Measurements from ENCODE around the gene AGMO.

The AGMO gene

DNA sequence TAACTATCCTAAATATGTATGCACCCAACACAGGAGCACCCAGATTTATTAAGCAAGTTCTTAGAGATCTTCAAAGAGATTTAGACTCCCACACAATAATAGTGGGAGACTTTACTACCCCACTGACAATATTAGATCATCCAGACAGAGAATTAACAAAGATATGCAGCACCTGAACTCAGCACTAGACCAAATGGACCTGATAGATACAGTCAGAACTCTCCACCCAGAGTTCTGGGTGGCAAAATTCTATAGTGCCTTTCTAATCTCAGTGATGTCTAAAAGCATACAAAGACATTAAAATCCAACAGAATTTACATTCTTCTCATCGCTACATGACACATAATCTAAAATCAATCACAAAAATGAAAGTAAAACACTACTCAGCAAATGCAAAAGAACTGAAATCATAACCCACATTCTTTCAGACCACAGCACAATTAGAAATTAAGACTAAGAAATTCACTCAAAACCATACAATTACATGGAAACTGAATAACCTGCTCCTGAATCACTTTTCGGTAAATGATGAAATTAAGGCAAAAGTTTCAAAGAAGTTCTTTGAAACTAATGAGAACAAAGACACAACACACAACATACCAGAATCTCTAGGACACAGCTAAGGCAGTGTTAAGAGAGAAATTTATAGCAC lies 183.2 kb downstream of the AGMO start:
- peak; percentile 46 for DNase-seq

DNA sequence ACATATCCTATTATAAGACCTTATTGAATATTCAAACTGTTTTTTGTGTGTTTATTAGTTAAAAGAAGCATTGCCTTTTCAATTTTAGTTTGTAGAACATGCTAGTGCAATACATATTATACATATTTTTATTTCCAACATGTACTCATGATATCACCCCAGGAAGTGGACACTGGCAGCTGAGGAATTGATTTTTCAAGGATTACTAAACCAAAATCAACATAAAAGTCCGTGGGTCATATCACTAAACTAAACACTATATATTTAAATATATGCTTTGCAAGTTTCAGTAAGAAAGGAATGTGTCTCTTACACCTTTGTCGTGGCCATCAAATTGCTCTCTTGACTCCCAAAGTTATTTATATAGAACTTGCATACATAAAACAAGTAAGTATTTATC lies 185.2 kb downstream of the AGMO start:
- no peak for DNase-seq

DNA sequence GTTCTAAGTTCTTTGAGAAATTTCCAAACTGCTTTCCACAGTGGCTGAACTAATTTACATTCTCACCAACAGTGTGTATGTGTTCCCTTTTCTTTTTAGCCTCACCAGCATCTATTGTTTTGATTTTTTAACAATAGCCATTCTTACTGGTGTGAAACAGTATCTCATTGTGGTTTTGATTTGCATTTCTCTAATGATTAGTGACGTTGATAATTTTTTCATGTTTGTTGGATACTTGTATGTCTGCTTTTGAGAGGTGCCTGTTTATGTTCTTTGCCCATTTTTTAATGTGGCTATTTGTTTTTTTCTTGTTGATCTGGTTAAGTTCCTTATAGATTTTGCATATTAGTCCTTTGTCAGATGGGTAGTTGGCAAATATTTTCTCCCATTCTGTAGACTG lies 191.4 kb downstream of the AGMO start:
- DNase-seq: no peak

DNA sequence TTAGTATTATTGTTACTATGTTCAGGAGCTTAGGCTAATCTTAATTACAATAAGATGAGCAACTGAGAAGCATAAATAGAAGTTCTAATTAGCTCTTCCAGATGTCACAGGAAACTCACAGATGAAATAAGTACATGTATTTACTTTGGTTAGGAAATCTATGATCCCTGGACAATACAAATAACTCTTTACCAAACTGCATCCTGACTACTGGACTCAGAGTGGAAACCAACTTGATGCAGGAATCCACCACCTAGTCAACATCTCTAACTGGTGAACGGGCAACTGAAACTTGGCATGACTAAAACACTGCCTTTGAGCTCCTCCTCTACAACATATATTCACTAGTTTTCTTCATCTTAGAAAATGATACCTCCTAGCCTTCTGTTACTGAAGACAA lies 193.2 kb downstream of the AGMO start:
- DNase-seq: no peak

DNA sequence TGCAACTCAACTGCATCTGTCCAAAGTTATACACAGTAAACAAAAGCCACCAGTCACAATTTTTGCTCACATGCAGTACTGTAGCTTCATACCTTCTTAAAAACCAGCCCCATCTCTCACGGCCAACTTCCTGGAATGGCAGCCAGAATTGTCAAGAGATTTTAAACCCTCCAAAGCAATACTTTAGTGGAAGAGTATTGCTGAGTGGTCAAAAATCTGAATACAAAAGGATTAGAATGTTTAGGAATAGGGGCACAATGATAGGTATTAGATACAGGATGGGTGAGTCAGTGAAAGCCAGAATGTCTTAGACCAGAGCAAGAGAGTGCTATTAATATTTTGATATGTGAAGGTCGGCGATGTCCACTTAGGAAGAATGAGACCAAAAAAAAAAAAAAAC lies 193.9 kb downstream of the AGMO start:
- no peak for DNase-seq

DNA sequence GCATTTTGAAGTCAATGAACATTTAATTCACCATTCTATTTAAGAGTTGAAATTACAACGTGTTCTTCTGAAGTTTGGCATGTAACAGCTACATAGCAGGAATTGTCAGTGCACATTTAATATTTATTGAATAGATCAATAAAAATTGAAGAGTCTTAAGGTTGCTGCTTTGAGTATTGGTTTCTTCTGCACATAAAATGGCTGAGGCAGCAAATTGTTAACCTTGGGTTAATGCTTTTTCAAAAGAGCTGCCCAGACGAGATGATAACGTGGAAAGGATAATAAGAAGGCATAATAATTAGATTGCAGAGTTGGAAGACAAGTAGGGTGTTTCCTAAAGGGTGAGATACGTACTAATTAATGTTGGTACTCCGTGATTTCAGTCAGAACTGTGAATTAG lies 203.7 kb downstream of the AGMO start:
- no peak for DNase-seq

DNA sequence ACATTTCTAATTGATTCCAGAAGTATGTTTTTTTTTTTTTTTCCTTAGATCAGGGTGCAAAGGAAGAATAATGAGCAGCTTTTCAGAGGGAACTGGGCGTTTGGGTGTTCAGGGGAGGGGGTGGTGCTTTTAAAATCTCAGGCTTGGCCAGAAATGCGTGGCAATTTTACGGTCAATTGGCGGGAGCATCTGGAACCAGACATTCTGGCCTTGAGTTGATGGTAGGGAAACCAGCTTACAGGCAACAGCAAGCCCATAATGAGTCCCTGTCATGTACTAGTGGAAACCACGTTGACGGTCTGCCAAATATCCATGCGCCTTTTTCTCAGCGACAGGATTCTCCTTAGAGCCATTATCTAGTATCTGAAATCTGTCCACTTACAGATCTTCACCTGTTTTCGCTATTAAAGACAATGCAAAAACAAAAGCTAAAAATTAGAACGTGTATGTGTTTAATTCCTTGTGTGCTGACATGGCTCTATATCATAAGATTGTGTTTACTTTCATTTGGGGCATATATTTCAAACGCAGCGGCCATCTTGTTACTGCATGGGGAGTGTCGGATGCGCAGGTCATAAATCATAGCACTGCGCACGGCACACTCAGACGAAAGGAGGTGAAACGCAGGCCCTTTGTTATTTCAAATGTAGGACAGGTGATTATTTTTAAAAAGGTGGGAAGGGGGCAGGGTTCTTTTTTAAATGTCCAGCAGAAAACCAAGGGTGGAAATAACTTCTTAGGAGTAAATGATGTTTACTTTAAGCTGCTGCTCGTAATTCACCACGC lies 209.2 kb downstream of the AGMO start:
- DNase-seq: no peak

DNA sequence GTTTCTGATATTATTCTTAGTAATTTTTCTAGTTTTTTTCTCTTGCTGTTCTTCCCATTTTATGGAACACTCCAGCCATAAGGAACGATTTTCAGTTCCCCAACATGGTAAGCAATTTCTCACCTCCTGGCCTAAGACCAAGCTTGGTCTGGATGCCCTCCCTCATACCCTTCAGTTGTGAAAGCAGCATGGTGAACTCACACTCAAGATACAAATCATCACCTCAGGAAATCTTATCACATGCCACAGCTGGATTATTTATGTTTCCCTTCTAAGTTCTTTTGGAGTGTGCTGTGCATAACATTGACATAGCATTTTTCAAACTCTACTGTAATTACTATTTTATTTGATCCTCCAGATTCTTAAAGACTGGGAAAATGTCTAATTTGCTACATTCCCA lies 216.6 kb downstream of the AGMO start:
- DNase-seq: no peak

DNA sequence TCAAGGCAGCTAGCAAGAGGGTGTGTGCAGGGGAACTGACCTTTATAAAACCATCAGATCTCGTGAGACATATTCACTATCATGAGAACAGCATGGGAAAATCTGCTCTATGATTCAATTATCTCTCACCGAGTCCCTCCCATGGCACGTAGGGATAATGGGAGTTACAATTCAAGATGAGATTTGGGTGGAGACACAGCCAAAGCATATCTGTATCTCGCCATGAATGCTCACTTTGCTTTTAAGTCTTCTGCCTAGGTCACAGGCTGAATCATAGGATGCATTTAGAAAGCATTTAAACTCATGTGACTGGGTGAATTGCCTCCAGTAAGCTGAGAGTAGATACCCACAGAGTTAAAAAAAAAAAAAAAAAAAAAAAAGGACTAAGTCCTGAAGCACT lies 220.0 kb downstream of the AGMO start:
- no peak for DNase-seq

DNA sequence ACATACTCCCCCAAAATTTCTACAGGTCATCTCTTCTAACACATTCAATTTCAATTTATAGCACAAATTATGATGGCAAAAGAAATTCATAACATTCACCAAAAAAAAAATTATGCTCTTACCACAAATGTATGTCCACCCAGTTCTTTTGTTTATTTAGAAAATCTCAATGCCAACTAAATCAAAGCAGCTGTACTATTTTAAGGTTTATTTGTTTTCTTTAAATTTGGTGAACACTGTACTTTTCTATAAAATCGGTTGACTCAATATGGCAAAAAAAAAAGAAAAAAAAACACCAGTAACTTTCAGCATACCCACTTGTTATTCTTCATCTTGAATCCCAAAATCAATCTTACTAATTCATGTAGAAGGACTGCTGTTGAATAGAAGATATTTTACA lies 225.7 kb downstream of the AGMO start:
- DNase-seq: no peak

DNA sequence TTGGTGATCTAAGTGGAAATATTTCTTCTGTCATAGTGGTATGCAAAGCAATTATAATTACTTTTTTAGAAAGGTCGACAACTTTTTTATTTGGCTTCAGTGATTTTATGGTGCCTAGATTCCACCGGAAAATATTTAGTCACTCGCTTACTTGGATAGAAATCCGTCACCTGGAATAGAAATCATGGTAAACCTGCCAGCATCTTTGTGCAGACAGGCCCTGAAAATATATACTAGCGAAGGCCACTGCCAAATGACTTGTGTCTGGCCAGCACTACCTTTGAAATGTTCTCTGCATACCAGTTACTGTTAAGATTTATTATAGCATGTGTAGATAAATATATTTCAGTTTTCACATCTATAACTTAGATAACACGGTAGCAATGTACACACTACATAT lies 226.4 kb downstream of the AGMO start:
- no peak for DNase-seq

DNA sequence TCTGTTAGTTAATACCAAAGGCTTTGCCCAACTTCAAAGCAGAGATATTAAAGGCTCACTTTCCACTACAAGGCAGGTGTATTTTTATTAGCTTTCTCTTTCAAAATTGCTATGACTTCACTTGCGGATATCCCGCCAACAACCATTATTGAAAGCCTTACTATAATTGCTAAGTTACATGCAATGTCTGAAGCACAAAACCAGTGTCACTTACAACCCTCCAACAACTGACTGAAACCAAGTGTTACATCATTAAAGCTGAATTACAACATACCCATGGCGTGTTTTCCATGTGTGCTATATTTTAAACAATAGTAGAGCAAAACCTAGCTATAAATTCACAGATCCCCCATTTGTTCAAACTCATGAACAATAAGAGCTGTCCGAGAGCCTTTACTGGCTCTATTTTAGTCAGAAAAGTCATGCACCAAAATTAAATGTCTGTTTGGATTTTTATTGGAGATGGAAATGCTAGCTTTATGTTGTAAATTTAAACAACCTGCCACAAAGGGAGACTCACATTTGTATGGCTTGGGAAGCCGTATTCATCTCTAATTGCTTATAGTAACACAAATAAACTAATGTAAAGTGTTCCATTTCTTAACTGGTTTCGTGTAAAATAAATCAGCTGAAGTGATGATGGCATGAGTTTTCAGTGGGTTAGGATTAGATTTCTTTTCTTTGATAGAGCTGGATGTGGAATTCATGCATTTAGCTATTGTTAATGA lies 227.1 kb downstream of the AGMO start:
- DNase-seq: no peak

DNA sequence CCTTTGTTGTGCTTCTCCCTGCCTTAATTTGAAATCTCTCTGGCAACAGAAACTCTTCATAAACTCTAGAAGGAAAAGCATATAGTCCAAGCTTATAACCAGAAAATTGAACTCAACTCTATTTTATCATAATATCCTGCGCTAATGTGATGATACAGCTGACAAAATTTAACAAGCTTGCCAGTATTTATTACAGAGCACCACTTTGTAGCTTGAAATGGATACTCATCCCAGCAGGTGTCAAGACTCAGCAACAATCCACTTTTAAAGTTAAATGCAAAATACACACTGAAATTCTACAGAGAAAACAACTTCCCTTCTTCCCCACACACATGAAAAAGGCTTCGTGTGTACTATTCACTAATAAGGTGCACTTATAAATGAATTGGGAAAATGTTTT lies 228.9 kb downstream of the AGMO start:
- no peak for DNase-seq

DNA sequence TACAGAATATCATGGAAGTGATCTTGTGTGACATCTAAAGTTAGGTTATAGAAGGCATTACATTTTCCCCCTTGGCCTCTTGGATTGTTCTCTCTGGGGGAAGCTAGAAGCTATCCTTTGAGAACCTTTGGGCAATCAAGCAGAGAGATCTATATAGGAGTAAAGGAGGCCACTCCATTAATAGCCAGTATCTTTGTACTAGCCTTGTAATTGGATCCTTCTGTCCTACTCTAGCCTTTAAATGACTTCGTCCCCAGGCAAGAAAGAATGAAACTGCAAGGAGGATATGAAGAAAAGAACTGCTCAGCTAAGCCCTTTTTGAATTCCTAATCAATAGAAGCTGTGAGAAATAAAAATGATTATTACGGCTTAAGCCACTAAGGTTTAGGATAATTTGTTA lies 230.9 kb downstream of the AGMO start:
- no peak for DNase-seq

DNA sequence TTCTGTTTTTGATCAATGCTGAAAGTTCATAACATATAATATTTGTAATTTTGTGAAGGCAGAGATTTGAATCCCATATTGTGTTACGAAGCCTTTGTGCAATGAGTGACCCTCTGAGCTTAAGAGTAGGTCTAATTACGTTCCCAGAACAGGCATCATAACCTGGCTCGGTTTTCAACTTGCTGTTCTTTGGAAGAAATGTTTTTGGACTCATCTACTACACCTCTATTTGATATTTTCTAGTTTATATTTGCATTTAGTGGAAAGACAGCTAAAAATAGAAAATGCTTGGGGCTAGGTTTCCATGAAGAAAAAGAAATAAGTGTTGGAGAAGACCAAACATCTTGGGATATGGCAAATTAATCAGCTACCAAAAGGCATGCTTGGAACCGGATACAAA lies 234.8 kb downstream of the AGMO start:
- no peak for DNase-seq

DNA sequence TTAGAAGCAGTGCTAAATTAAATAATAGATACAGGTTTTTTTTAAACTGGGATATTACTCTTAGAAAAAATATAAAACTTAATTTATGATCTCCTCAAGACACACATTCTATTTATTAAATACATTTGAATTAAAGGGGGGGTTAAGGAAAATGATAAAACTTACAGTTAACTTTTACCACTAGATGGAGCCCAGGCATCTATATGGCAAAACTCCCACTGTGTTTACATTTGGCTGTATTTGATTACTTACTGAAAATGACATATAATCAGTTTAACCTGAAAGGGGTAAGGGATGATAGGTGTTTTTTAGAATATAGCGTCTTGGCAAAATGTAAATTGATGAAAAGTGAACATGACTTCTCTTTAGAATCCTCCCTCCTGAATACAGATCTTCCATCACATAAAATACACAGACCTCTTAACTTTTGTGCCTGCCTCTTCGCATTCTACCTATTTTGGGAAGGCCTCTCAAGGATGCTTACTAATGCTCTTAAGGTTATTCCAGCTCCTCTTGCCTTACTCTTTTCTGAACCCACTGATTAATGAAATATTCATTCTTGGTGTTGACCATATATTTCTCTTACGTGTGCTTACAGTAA lies 235.7 kb downstream of the AGMO start:
- DNase-seq: peak; percentile 39

DNA sequence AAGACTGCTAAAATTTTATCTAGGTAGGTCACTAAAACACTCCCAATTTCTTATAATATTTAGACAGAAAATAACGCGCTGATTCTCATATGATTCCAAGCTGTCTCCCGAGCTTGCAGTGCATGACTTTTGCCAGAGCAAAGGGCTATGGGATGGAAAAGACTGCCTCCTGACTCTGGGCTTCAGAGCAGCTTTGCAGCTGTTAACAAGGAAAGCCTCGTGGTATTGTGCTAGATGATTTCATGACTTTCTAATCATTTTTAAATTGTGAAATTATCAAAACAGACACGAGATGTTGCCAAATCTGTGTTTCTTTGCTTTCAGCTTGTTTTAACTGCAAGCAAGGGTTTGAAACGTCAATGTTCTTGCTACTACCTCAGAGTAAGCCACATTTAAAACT lies 238.3 kb downstream of the AGMO start:
- DNase-seq: no peak

DNA sequence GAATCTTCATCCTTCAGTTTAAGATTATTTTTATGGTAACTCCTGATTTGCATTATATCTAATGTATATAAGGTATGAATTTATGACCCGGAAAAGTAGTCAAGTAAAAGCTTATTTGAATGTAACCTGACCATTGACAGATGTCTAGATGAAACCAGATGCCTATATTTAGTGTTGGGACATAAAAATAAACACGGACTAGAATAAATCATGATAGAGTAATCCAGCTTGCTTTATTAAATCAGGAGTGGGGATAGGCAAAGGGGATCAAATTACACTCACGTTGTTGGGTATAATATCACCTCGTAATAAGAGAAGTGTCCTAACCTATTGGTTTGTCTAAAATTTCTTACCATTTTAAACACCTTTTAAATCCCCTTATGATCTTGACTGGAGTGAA lies 244.6 kb downstream of the AGMO start:
- no peak for DNase-seq

DNA sequence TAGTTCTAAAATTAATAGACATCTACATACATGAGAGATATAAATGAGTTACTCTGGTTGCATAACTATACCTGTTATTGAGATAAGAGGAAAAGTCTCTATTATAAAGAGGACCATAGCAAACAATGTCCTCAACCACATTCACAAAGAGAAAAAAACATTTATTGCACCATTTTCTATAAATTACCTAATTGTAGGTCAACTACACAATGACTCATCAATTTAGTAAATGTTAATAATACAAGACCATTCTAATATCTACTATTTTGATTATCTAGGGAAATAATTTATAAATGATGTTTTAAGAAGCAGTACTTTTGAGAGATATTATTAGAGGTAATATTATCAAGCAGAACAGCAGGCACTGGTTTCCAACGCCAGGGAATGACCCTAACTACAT lies 246.1 kb downstream of the AGMO start:
- DNase-seq: no peak

DNA sequence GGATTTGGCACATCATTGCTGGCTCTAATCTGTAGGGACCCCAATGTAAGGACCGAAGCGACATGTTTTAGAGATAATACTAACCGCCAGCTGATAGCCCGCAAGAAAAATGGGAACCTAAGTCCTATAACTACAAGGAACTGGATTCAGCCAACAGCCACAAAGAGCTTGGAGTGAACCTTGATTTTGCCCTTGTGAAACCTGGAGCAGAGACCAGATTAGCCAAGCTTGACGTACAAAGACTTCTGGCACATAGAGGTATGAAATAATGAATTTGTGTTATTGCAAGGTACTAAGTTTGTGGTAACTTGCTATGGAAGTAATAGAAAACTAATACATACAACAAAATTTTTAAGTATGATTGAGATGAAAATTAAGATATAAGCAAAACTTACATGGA lies 246.9 kb downstream of the AGMO start:
- DNase-seq: no peak

DNA sequence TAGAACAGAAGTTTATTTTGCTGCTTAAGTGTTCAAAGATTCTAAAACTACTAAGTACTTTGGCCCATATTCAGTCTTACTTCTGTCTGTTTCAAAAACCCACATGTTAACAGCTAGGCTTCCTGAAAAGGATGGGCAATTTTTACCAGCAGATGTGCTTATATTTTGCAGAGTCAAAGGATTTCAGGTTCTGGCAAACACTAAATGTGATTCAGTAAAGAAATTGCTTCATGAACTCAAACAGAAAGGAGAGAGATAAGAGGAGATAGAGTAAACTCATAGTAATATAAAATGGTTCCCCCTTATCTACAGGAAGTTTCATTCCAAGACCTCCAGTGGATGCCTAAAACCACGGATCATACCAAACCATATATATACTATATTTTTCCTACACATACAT lies 248.5 kb downstream of the AGMO start:
- peak; percentile 16 for DNase-seq

DNA sequence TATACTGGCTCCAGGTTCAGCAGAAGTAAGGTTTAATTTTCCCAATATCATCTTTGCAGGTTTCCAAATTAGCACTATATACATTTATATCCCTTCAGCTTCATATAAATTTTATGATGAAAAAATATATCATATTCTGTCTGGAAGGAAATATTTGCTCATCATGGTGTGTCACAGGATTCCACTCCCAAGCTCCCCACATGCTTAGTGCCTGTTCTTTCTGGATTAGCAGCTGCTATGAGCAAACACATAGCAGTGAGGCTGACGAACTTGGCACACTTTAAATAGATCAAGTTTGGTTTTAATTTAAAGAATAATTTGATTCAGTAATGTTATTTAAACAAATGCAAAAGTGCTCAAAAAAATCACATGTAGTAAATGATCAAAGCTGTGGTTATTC lies 251.9 kb downstream of the AGMO start:
- DNase-seq: peak; percentile 79

DNA sequence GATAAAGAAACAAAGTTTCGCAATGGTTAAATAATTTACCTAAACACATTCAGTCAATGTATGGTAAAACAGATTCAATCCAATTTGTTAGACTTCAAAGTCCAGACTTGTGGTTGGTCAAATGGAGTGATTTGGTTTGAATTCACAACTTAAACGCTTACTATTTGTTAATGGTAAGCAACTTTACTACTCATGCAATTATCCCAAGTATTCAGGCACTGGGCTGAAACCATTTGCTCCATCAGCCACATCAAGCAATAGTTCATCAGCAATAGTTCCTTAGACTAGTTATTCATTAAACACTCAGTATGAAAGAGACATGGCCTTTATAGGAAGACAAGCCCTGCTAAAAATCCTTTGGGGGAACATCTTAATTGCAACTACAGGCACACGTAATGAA lies 253.0 kb downstream of the AGMO start:
- DNase-seq: no peak

DNA sequence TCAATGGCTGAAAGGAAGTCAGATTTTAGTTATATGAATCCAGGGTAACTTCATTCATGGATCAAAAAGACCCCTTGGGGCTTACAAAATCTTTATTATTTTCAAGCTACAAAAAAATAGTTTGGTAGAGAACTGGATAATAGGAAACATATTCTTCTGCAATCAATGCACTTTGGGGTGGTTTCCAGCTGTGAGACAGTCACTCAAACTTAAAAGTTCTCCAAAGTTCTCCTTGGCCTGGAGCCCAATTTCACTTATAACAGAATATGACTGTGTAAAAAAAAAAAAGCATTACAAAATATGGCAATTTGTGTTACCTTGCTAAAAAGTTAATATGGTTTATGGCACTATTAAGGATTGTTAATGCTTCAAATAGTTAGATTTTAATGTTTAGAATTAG lies 255.5 kb downstream of the AGMO start:
- DNase-seq: peak; percentile 54

Data from fibroblast of upper back skin (primary cell).